NB4 (cell line): Measurements from ENCODE around the gene FOXB1.

Experiments
- MYC ChIP-seq: IDR thresholded peaks from 2 replicates; pipeline ENCODE4 v1.6.1; 2011; ENCODE audit warnings: low read depth, low read length
- POLR2A ChIP-seq: IDR thresholded peaks from 2 replicates; pipeline ENCODE4 v1.6.1; 2011; ENCODE audit warnings: mild to moderate bottlenecking; ENCODE audit not compliant: insufficient read length; ENCODE audit errors: extremely low read depth
- TF ChIP-seq, protein P1 (sequence below): IDR thresholded peaks from one replicate; pipeline ENCODE4 v1.5.1; 2012; ENCODE audit warnings: low read depth, low read length
- TF ChIP-seq, protein P2 (sequence below): IDR thresholded peaks from 2 replicates; pipeline ENCODE4 v1.6.1; 2011; ENCODE audit warnings: low read depth, low read length

- TF ChIP-seq, protein P1, sequence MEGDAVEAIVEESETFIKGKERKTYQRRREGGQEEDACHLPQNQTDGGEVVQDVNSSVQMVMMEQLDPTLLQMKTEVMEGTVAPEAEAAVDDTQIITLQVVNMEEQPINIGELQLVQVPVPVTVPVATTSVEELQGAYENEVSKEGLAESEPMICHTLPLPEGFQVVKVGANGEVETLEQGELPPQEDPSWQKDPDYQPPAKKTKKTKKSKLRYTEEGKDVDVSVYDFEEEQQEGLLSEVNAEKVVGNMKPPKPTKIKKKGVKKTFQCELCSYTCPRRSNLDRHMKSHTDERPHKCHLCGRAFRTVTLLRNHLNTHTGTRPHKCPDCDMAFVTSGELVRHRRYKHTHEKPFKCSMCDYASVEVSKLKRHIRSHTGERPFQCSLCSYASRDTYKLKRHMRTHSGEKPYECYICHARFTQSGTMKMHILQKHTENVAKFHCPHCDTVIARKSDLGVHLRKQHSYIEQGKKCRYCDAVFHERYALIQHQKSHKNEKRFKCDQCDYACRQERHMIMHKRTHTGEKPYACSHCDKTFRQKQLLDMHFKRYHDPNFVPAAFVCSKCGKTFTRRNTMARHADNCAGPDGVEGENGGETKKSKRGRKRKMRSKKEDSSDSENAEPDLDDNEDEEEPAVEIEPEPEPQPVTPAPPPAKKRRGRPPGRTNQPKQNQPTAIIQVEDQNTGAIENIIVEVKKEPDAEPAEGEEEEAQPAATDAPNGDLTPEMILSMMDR, result no peak
- TF ChIP-seq POLR2A, result no peak
- TF ChIP-seq, protein P2, sequence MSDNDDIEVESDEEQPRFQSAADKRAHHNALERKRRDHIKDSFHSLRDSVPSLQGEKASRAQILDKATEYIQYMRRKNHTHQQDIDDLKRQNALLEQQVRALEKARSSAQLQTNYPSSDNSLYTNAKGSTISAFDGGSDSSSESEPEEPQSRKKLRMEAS, result no peak
- no peak for TF ChIP-seq MYC
Observed at GRCh38 chr15:60005352-60006202, 1.5 kb downstream of the FOXB1 start.
